Tibial nerve (tissue), 4 donors: ENCODE measurements around the gene ANKMY2. TPM values are rescaled to one million over a fixed set of nuclear protein-coding genes. Genes with fewer than 3 reads are reported as not detected.
"Not testable (repeated sequence)": the region's sequence is repeated elsewhere in the genome, so short reads cannot be mapped to it uniquely, and the experiment has no call there.

ENCODE experiments used
- DNase-seq, 2 donors: peaks; one replicate each; pipeline ENCODE4 v3.0.0-alpha.2; 2019; ENCODE audit warnings: low spot score in 2 of 2
- H3K27ac ChIP-seq, 4 donors: fragments of 200-600 bp; sonication (generic) in 3 of 4; one replicate each; pipeline ENCODE4 v1.5.1; 2017 to 2019; ENCODE audit warnings: mild to moderate bottlenecking in 1 of 4
- H3K27me3 ChIP-seq, 2 donors: fragments of 200-600 bp; sonication (generic) in 1 of 2; one replicate each; pipeline versions ENCODE4 v1.5.1 to v1.6.0; 2017 to 2019
- H3K36me3 ChIP-seq, 3 donors: fragments of 200-600 bp; sonication (generic); one replicate each; pipeline ENCODE4 v1.5.1; 2018 to 2019
- H3K4me1 ChIP-seq, 4 donors: fragments of 200-600 bp; sonication (generic) in 3 of 4; one replicate each; pipeline ENCODE4 v1.5.1; 2017 to 2019
- H3K4me3 ChIP-seq, 4 donors: fragments of 200-600 bp; sonication (generic) in 3 of 4; one replicate each; pipeline ENCODE4 v1.5.1; 2017 to 2019; ENCODE audit warnings: mild to moderate bottlenecking in 1 of 4, moderate library complexity in 1 of 4
- H3K9me3 ChIP-seq, 4 donors: fragments of 200-600 bp; sonication (generic) in 3 of 4; one replicate each; pipeline ENCODE4 v1.5.1; 2017 to 2019
- EP300 ChIP-seq, 2 donors: sonication (generic); formaldehyde crosslinking; IDR thresholded peaks; one replicate each; pipeline ENCODE4 v1.6.1; 2017; ENCODE audit warnings: antibody characterized with exemption in 2 of 2, mild to moderate bottlenecking in 1 of 2
- POLR2A ChIP-seq, 2 donors: fragments of 450-650 bp; IDR thresholded peaks; one replicate each; pipeline ENCODE4 v1.6.1; 2017; ENCODE audit warnings: antibody characterized with exemption in 2 of 2, mild to moderate bottlenecking in 2 of 2, moderate library complexity in 2 of 2
- WGBS, 2 donors: methylation state at CpG; one replicate each; pipeline ENCODE4 v1.1.5; 2018; 5-methylcytosine and 5-hydroxymethylcytosine counted together
- total RNA-seq, 4 donors: library from RNA; depleted of rRNA; stranded (reverse); fragments of >200 nt; gene quantifications; one replicate each; pipeline ENCODE4 v1.1.0, GENCODE V29; 2016
- TF ChIP-seq, protein P1 (sequence below), 5 experiments: fragments of 200-600 bp in 3 of 5; fragments of 450-650 bp in 2 of 5; sonication (generic) in 3 of 5; IDR thresholded peaks; one replicate each; pipeline ENCODE4 v1.5.1; 2016 to 2019; ENCODE audit warnings: antibody characterized with exemption in 5 of 5, mild to moderate bottlenecking in 3 of 5, moderate library complexity in 2 of 5

Gene ANKMY2
- total RNA-seq, 4 donors from 2014 or later, result 10.0 to 15.3 (median 13.7) TPM

DNA sequence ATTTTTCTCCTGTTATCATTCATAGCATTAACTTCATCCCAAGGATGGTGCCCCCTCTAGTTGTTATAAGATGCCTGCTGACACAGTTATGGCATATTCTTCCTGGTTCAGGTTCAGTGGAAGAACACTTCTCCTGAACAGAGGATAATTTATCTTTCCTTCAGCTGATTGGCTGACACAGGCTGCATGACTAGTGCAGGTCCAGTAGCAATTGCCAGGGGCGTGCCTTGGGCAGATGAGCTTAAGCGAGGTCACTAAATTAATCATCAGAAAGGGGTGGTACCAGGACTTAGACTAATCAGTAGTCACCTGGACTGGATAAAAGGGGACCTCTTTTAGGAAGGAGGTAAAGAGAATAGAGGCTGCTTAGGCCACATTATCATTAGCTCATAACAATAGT, 42.7 kb upstream of the ANKMY2 start:
- no peak overlapping the region for H3K4me3 ChIP-seq
- H3K36me3 ChIP-seq, result peaks cover 0 to 66% (median 0%) of the 10 kb centered on the region in 3 donors
- no peaks in the 10 kb centered on the region for H3K4me1 ChIP-seq
- no peak overlapping the region for H3K27ac ChIP-seq
- H3K27me3 ChIP-seq, result no peaks in the 10 kb centered on the region
- WGBS, 2 donors, result 100% methylated on average over 2 of the region's 2 CpGs
- H3K9me3 ChIP-seq, result no peaks in the 10 kb centered on the region
- no peak for DNase-seq
- no peak for TF ChIP-seq EP300 (IDR thresholded peaks at IDR 0.05)
- TF ChIP-seq, protein P1, sequence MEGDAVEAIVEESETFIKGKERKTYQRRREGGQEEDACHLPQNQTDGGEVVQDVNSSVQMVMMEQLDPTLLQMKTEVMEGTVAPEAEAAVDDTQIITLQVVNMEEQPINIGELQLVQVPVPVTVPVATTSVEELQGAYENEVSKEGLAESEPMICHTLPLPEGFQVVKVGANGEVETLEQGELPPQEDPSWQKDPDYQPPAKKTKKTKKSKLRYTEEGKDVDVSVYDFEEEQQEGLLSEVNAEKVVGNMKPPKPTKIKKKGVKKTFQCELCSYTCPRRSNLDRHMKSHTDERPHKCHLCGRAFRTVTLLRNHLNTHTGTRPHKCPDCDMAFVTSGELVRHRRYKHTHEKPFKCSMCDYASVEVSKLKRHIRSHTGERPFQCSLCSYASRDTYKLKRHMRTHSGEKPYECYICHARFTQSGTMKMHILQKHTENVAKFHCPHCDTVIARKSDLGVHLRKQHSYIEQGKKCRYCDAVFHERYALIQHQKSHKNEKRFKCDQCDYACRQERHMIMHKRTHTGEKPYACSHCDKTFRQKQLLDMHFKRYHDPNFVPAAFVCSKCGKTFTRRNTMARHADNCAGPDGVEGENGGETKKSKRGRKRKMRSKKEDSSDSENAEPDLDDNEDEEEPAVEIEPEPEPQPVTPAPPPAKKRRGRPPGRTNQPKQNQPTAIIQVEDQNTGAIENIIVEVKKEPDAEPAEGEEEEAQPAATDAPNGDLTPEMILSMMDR (IDR thresholded peaks at IDR 0.05), result no peak
- no peak for TF ChIP-seq POLR2A (IDR thresholded peaks at IDR 0.05)

DNA sequence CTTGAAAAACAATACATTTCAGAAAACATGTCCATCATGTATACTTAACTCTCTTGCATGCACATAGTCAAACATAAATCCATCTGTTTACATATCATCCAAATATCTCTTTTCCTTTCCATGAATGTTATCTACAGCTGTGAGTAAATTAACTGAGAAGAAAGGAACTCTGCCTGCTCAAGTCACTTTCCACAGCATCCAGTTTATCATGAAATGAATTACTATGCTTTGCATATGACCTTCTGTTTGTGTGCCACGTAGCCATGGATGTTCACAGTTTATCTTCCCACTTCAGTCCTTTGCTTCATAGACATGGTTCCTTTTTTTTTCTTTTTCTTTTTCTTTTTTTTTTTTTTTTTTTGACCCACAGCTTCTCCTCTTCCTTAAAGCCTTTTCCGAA, 40.0 kb upstream of the ANKMY2 start:
- WGBS, 2 donors, result 87 to 92% methylated on average over 2 of the region's 2 CpGs
- no peak overlapping the region for H3K4me3 ChIP-seq
- H3K27me3 ChIP-seq, result no peaks in the 10 kb centered on the region
- H3K4me1 ChIP-seq, result no peaks in the 10 kb centered on the region
- H3K36me3 ChIP-seq, result peaks cover 0 to 71% (median 4%) of the 10 kb centered on the region in 3 donors
- no peak for DNase-seq
- TF ChIP-seq EP300 (IDR thresholded peaks at IDR 0.05) (no peak), POLR2A (IDR thresholded peaks at IDR 0.05) (no peak)
- TF ChIP-seq, protein P1 (IDR thresholded peaks at IDR 0.05), result no peak
- H3K9me3 ChIP-seq, result no peaks in the 10 kb centered on the region
- no peak overlapping the region for H3K27ac ChIP-seq

DNA sequence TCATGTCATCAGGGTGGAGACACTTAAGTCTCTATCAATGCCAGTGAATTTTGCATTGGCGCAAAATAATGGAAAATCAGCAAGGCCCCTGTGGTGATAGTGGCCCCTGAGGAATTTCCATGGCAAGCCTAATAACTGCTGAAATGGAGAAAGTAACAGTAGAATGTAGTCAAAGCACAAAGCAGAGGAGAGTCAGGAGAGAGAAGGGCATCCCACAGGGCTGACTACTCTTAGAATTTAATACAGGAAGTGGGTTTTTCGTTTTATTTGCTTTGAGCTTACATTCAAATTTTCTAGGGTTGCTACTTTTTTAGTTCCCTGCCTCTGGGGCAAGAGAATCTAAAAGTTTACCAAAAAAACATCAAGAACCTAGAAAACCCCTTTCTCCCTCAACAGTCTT, 39.4 kb upstream of the ANKMY2 start:
- Histone ChIP-seq H3K27me3 (no peaks in the 10 kb centered on the region), H3K4me3 (no peak overlapping the region), H3K36me3 (peaks cover 0 to 71% (median 4%) of the 10 kb centered on the region in 3 donors), H3K4me1 (no peaks in the 10 kb centered on the region), H3K9me3 (no peaks in the 10 kb centered on the region), H3K27ac (no peak overlapping the region)
- no peak for DNase-seq
- no peak for TF ChIP-seq POLR2A (IDR thresholded peaks at IDR 0.05)
- TF ChIP-seq, protein P1 (IDR thresholded peaks at IDR 0.05), result no peak
- no peak for TF ChIP-seq EP300 (IDR thresholded peaks at IDR 0.05)
- WGBS, 2 donors, result 62 to 76% methylated on average over 2 of the region's 2 CpGs

DNA sequence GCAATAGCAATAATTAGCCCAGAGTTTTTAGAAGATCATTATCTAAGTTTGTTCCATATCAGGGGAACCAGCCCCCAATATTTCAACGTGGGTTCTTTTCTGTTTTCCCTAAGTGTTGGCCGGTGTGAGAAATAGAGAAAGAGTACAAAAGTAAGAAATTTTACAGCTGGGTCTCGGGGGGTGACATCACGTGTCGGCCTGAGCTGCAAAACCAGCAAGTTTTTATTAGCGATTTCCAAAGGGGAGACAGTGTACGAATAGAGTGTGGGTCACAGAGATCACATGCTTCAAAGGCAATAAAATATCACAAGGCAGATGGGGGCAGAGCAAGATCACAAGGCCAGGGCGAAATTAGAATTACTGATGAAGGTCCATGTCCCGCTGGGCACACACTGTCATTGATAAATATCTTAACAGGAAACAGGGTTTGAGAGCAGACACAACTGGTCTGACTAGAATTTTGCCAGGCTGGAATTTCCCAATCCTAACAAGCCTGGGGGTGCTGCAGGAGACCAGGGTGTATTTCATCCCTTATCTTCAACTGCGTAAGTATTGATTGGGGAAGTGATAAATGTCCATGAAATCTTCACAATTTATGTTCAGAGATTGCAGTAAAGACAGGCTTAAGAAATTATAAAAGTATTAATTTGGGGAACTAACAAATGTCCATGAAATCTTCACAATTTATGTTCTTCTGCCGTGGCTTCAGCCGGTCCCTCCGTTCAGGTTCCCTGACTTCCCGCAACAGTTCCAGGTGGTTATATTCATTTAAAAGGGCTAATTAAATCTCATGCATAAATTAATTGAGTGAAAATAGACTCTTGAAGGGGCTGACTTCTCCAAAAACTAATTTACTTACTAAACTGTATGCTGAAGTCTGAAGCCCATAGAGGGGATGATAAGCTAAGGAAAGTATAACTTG, 33.4 kb upstream of the ANKMY2 start:
- peaks cover 0 to 88% (median 4%) of the 10 kb centered on the region in 3 donors for H3K36me3 ChIP-seq
- 74 to 77% methylated on average over 14 of the region's 14 CpGs for WGBS, 2 donors

DNA sequence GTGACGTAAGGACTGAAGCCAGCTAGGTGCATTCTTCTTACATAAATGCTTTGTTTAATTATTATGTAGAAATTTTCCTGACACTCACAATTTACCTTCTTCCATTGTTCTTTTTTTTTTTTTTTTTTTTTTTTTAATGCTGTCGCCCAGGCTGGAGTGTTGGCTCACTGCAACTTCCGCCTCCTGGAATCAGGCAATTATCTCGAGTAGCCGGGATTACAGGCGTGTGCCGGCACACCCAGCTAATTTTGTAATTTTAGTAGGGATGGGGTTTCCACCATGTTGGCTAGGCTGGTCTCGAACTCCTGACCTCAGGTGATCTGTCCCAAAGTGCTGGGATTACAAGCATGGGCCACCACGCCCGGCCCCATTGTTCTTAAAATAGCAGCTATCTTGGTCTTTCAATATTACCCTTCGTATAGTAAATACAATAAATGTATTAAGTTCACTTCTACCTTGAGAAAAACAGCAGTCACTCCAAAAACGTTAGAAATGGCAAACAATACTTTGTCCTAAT, 32.5 kb upstream of the ANKMY2 start:
- WGBS, 2 donors, result 88 to 91% methylated on average over 12 of the region's 12 CpGs
- H3K4me1 ChIP-seq, result no peaks in the 10 kb centered on the region

More for the DNA sequence above, 33.4 kb upstream of the ANKMY2 start:
- not testable (repeated sequence) for H3K27ac ChIP-seq, H3K27me3 ChIP-seq, DNase-seq, H3K4me3 ChIP-seq, H3K9me3 ChIP-seq, H3K4me1 ChIP-seq

More for the DNA sequence above, 32.5 kb upstream of the ANKMY2 start:
- TF ChIP-seq POLR2A (IDR thresholded peaks at IDR 0.05), result no peak
- TF ChIP-seq, protein P1 (IDR thresholded peaks at IDR 0.05), result no peak
- TF ChIP-seq EP300 (IDR thresholded peaks at IDR 0.05), result no peak
- Histone ChIP-seq H3K9me3 (no peaks in the 10 kb centered on the region), H3K27ac (no peak overlapping the region), H3K36me3 (peaks cover 0 to 79% (median 4%) of the 10 kb centered on the region in 3 donors), H3K4me3 (no peak overlapping the region), H3K27me3 (no peaks in the 10 kb centered on the region)
- no peak for DNase-seq
